ENCODE results near the gene SUMO2.

DNA sequence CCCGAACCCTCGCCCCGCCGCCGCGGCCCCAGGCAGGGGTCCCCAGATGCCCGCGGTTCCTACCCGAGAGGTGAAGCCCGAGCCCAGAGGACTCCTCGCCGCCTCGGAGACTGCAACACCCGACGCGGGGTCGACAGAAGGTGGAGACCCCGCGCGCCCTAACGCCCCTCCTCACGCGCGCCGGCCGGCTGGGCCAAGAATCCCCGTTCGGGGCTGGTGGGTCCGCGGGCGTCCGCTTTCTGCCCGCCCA is 515 bp downstream of the SUMO2 start:
- TF ChIP-seq POLR2A (IDR thresholded peaks at IDR 0.05; ENCODE audit: low read depth, low read length) (no peak), RCOR1 (IDR thresholded peaks at IDR 0.05; ENCODE audit: insufficient replicate concordance, low read length) (no peak), RAD21 (IDR thresholded peaks at IDR 0.05; ENCODE audit: low read length) (no peak), RFX5 (IDR thresholded peaks at IDR 0.05; ENCODE audit: low read depth, low read length) (no peak), FOS (IDR thresholded peaks at IDR 0.05; ENCODE audit: low read depth, low read length) (no peak), SMC3 (IDR thresholded peaks at IDR 0.05; ENCODE audit: low read depth, low read length) (no peak)
- TF ChIP-seq, protein P1, sequence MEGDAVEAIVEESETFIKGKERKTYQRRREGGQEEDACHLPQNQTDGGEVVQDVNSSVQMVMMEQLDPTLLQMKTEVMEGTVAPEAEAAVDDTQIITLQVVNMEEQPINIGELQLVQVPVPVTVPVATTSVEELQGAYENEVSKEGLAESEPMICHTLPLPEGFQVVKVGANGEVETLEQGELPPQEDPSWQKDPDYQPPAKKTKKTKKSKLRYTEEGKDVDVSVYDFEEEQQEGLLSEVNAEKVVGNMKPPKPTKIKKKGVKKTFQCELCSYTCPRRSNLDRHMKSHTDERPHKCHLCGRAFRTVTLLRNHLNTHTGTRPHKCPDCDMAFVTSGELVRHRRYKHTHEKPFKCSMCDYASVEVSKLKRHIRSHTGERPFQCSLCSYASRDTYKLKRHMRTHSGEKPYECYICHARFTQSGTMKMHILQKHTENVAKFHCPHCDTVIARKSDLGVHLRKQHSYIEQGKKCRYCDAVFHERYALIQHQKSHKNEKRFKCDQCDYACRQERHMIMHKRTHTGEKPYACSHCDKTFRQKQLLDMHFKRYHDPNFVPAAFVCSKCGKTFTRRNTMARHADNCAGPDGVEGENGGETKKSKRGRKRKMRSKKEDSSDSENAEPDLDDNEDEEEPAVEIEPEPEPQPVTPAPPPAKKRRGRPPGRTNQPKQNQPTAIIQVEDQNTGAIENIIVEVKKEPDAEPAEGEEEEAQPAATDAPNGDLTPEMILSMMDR (conservative IDR thresholded peaks at IDR 0.05; ENCODE audit: low read depth, low read length): no peak

Data from IMR-90 (cell line).